B cell (primary cell): ENCODE results near the gene BOLA2B. TPM values are rescaled to one million over a fixed set of nuclear protein-coding genes. Genes with fewer than 3 reads are reported as not detected.

ENCODE experiments used
- ATAC-seq: fragments of 200-7000 bp; cut with Tn5 transposase; one replicate; pipeline ENCODE4 v1.10.0; 2021; ENCODE audit warnings: low read depth, mild to moderate bottlenecking, moderate number of reproducible peaks, moderate library complexity
- CTCF ChIA-PET: fragments of 350-600 bp; sonication (Branson Sonifier 250); formaldehyde crosslinking; loops from one replicate; lab custom pipeline; 2021; ENCODE audit warnings: antibody characterized with exemption, inconsistent platforms; lab: Charles Lee
- POLR2A ChIA-PET: fragments of 350-600 bp; sonication (Branson Sonifier 250); formaldehyde crosslinking; loops from one replicate; lab custom pipeline; 2021; ENCODE audit warnings: antibody characterized with exemption; lab: Charles Lee
- DNase-seq: peaks from one replicate; pipeline ENCODE4 v3.0.0; 2013
- H2AFZ ChIP-seq: 2 replicates; pipeline ENCODE4 v1.6.1; 2012; ENCODE audit warnings: mild to moderate bottlenecking, low read depth, low read length; ENCODE audit not compliant: insufficient read depth, poor library complexity, severe bottlenecking
- H3K27ac ChIP-seq, 2 donors: 1 replicate in 1 of 2; 2 replicates in 1 of 2; pipeline ENCODE4 v1.5.1; 2012 to 2013; ENCODE audit warnings: low read length in 2 of 2, mild to moderate bottlenecking in 2 of 2, moderate library complexity in 1 of 2
- H3K27me3 ChIP-seq, 4 experiments: fragments of 200-600 bp in 1 of 4; sonication (generic) in 1 of 4; replicated peaks in 1 of 4; 1 replicate in 2 of 4; 2 replicates in 2 of 4; pipeline versions ENCODE4 v1.6.1 to v1.7.0; 2013 to 2016; ENCODE audit warnings: low read length in 3 of 4, mild to moderate bottlenecking in 2 of 4, mixed read lengths in 1 of 4, moderate library complexity in 1 of 4; ENCODE audit not compliant: insufficient read depth in 4 of 4, control insufficient read depth in 3 of 4; ENCODE audit errors: control extremely low read depth in 1 of 4
- H3K36me3 ChIP-seq, 2 experiments: replicated peaks in 1 of 2; 1 replicate in 1 of 2; 2 replicates in 1 of 2; pipeline versions ENCODE4 v1.6.1 to v1.7.1; 2013; ENCODE audit warnings: low read length in 1 of 2; ENCODE audit not compliant: insufficient read depth in 2 of 2, control insufficient read depth in 1 of 2; ENCODE audit errors: control extremely low read depth in 1 of 2, extremely low read depth in 1 of 2
- H3K4me1 ChIP-seq, 2 donors: fragments of 200-600 bp in 1 of 2; sonication (generic) in 1 of 2; 1 replicate in 1 of 2; 2 replicates in 1 of 2; pipeline versions ENCODE4 v1.5.1 to v1.6.1; 2013 to 2017; ENCODE audit warnings: low read length in 2 of 2; ENCODE audit not compliant: control insufficient read depth in 2 of 2, insufficient read depth in 2 of 2
- H3K4me2 ChIP-seq: replicated peaks from 2 replicates; pipeline ENCODE3; 2012; ENCODE audit warnings: mild to moderate bottlenecking, low read depth, low read length; ENCODE audit not compliant: poor library complexity, severe bottlenecking
- H3K4me3 ChIP-seq, 5 experiments: fragments of 200-600 bp in 1 of 5; sonication (generic) in 1 of 5; 1 replicate in 3 of 5; 2 replicates in 2 of 5; pipeline versions ENCODE4 v1.5.1 to v1.7.0; 2011 to 2016; ENCODE audit warnings: low read length in 4 of 5, mild to moderate bottlenecking in 4 of 5, low read depth in 2 of 5, control low read depth in 1 of 5, moderate library complexity in 1 of 5; ENCODE audit not compliant: insufficient read depth in 1 of 5; ENCODE audit errors: control extremely low read depth in 1 of 5, extremely low read depth in 1 of 5
- H3K79me2 ChIP-seq: fragments of 200-600 bp; sonication (generic); one replicate; pipeline ENCODE4 v1.6.0; 2016; ENCODE audit warnings: low read length; ENCODE audit not compliant: control insufficient read depth, insufficient read depth
- H3K9ac ChIP-seq: fragments of 200-600 bp; sonication (generic); 2 replicates; pipeline ENCODE4 v1.6.1; 2017; ENCODE audit warnings: mild to moderate bottlenecking, low read length, moderate library complexity
- H3K9me3 ChIP-seq, 3 donors: one replicate each; pipeline versions ENCODE4 v1.6.1 to v1.7.1; 2013; ENCODE audit warnings: low read length in 2 of 3; ENCODE audit not compliant: control insufficient read depth in 2 of 3, insufficient read depth in 1 of 3; ENCODE audit errors: control extremely low read depth in 1 of 3
- H4K20me1 ChIP-seq: 2 replicates; pipeline ENCODE4 v1.6.0; 2012; ENCODE audit warnings: mild to moderate bottlenecking, low read length; ENCODE audit not compliant: insufficient read depth, control insufficient read depth, poor library complexity, severe bottlenecking
- H3K27ac Mint-ChIP-seq: one replicate; pipeline ENCODE4 v1.8.0; 2021; ENCODE audit warnings: mixed read lengths
- H3K27me3 Mint-ChIP-seq: one replicate; pipeline ENCODE4 v1.8.0; 2021; ENCODE audit warnings: mixed read lengths
- H3K4me1 Mint-ChIP-seq: one replicate; pipeline ENCODE4 v1.8.0; 2021; ENCODE audit warnings: mixed read lengths
- H3K4me3 Mint-ChIP-seq: one replicate; pipeline ENCODE4 v1.8.0; 2021; ENCODE audit warnings: mixed read lengths
- H3K9me3 Mint-ChIP-seq: one replicate; pipeline ENCODE4 v1.8.0; 2022; ENCODE audit warnings: mixed read lengths; ENCODE audit not compliant: insufficient read depth
- EZH2 ChIP-seq: IDR thresholded peaks from 2 replicates; pipeline ENCODE4 v1.6.1; 2012; ENCODE audit warnings: borderline replicate concordance, low read depth, mild to moderate bottlenecking, moderate library complexity, low read length; ENCODE audit not compliant: insufficient read depth, poor library complexity, severe bottlenecking
- WGBS: methylation state at CpG from one replicate; pipeline ENCODE4 v1.1.5; 2013; ENCODE audit warnings: missing lambda C conversion rate; ENCODE audit not compliant: insufficient coverage; 5-methylcytosine and 5-hydroxymethylcytosine counted together
- intact Hi-C: fragments of 100-400 bp; cut with micrococcal nuclease; formaldehyde crosslinking; loops from one replicate; pipeline ENCODE4 v1.10.0; 2022
- polyA plus RNA-seq: library from polyadenylated mRNA; depleted of rRNA; stranded (reverse); fragments of >200 nt; gene quantifications from 2 replicates; pipeline ENCODE4 v1.2.3, GENCODE V29; 2012
- total RNA-seq, 2 donors: library from RNA; stranded (reverse); fragments of 120-200 nt in 1 of 2; gene quantifications; 1 replicate in 1 of 2; 2 replicates in 1 of 2; pipeline versions ENCODE4 v1.2.3 to v1.2.4, GENCODE V29; 2013 to 2022
- TF ChIP-seq, protein P1 (sequence below): fragments of 200-600 bp; IDR thresholded peaks from one replicate; pipeline ENCODE4 v1.8.0; 2022; ENCODE audit warnings: antibody characterized with exemption, mild to moderate bottlenecking

Gene BOLA2B
- total and polyA plus RNA-seq, 2 donors (not counting 1 experiment from before 2014, with no cell fraction given): 82.5 to 155 TPM

- Mint-ChIP-seq H3K4me1 (peaks cover 43% of the 10 kb centered on the region), H3K27ac (peak overlapping the region; percentile 99), H3K4me3 (peak overlapping the region; percentile 90), H3K27me3 (no peaks in the 10 kb centered on the region), H3K9me3 (no peaks in the 10 kb centered on the region)
- 2% methylated on average over 11 of the region's 15 CpGs for WGBS
- TF ChIP-seq, protein P1, sequence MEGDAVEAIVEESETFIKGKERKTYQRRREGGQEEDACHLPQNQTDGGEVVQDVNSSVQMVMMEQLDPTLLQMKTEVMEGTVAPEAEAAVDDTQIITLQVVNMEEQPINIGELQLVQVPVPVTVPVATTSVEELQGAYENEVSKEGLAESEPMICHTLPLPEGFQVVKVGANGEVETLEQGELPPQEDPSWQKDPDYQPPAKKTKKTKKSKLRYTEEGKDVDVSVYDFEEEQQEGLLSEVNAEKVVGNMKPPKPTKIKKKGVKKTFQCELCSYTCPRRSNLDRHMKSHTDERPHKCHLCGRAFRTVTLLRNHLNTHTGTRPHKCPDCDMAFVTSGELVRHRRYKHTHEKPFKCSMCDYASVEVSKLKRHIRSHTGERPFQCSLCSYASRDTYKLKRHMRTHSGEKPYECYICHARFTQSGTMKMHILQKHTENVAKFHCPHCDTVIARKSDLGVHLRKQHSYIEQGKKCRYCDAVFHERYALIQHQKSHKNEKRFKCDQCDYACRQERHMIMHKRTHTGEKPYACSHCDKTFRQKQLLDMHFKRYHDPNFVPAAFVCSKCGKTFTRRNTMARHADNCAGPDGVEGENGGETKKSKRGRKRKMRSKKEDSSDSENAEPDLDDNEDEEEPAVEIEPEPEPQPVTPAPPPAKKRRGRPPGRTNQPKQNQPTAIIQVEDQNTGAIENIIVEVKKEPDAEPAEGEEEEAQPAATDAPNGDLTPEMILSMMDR: no peak
- no peak for TF ChIP-seq EZH2
- peak overlapping the region; percentile 44 to 99 (median 97) for H3K4me3 ChIP-seq
- H3K27me3 ChIP-seq: no peaks in the 10 kb centered on the region
- ChIA-PET POLR2A (interaction anchor here (0.6 to 4.9 kb wide), 10 partner anchors 29 to 485 kb away, joined by 3 to 97 read pairs (median 4); partner anchors contain the start of genes ALDOA, SEPTIN1, TBX6 and YPEL3), CTCF (interaction anchor here (0.6 to 4.8 kb wide), 6 partner anchors 11 to 244 kb away, joined by 3 to 49 read pairs (median 4); partner anchors contain the start of genes ALDOA, DCTPP1 and TBX6)
- peaks cover 42% of the 10 kb centered on the region for H4K20me1 ChIP-seq
- H3K4me1 ChIP-seq: peaks cover 40 to 48% of the 10 kb centered on the region in 2 donors
- intact Hi-C loops: no loop called here
- ATAC-seq (peak; percentile 36), DNase-seq (peak; percentile 88)
- H3K9ac ChIP-seq: peak overlapping the region; percentile 98
- peaks cover 0 to 42% of the 10 kb centered on the region in 2 experiments for H3K36me3 ChIP-seq
- H3K4me2 ChIP-seq: peak overlapping the region; percentile 97
- H3K9me3 ChIP-seq: no peaks in the 10 kb centered on the region
- H2AFZ ChIP-seq: peak overlapping the region; percentile 9
- peaks cover 46% of the 10 kb centered on the region for H3K79me2 ChIP-seq
- H3K27ac ChIP-seq: peak overlapping the region; percentile 78 to 87
These were observed 7.6 kb downstream of the BOLA2B start for GRCh38 chr16:30185683-30186421.
